GM21528 (cell line): ENCODE measurements around the gene PDZK1.
"Not testable (repeated sequence)": the region's sequence is repeated elsewhere in the genome, so short reads cannot be mapped to it uniquely, and the experiment has no call there.

Source experiments
- ATAC-seq: cut with Tn5 transposase; IDR thresholded peaks from one replicate; pipeline ENCODE4 v1.9.1; 2021; ENCODE audit warnings: mild to moderate bottlenecking, moderate library complexity; ENCODE audit not compliant: unreplicated experiment, low FRiP score

Gene PDZK1

GRCh38 chr1:145707183-145707867 is at the start of gene PDZK1:
TSS of gene PDZK1 (minus strand) at chr1:145707368. CDS start at chr1:145688021, 19,347 bp downstream.
- no peak for ATAC-seq

DNA sequence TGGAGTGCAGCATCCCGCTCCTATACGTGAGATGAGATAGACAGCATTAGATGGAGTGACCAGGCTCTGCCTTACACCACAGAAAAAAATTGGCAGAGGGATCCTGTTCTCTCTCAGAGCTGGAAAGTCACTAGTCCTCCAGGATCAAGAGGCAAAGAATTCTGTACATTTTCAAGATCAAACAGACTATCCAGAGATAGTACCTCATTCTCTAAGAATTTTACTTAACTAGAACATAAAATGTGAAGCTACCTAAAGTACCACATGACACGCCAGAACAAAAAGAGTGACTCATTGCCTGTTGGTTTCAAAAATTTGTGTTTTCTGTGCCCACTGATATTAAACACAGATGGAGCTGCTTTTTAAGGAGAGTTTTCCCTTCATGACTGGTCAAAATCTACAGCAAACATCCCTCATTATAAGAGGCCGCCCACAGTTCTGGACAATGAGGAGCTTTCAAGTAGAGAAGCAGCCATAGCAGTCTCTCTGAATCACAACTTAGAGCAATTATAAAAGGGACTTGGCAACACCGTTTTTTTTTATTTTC is 44.4 kb upstream of the PDZK1 start:
- no peak for ATAC-seq

DNA sequence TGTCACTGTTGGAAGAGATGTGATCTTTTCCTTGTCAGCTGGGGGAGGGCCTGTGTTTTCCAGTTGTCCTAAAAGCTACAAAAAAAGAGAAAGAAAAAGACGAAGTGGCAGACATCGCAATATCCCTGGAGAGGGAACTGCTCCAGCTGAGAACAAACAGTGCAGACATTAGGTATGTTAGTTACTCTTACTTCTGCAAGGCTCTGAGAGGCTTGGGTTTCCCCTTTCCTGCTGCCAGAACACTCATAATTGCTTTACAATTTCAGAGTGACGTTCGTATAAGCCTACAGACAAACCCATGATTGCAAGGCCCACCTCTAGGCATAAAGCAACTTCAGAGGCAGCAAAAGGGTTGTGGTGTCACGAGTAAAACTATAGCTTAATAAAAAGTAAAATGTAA is 43.3 kb upstream of the PDZK1 start:
- no peak for ATAC-seq

GRCh38 chr1:145747398-145748247 is 40.5 kb upstream of the PDZK1 start:
- ATAC-seq: no peak

- ATAC-seq: no peak
Measured at GRCh38 chr1:145740269-145740668, 33.1 kb upstream of the PDZK1 start.

DNA sequence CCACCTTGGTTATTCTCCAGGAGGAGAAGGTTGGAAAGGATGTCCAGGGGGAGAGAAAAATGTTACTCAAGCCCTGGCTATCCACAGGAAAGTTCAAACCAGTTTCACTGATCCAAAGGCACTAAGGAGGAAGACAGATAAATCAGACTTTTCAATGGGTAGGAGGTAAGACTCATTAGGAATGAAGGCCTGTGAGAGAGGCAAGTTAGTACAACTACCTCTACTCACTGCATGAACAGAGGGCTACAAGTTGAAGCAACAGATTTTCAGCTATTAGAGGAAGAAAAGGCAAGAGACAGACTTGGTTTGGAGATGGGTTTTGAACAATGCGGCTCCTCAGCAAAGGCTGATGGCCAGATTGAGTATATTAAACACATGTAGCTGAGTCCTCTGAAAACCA is 29.0 kb upstream of the PDZK1 start:
- ATAC-seq: no peak

GRCh38 chr1:145730900-145731299 is 23.7 kb upstream of the PDZK1 start:
- ATAC-seq: no peak

GRCh38 chr1:145730467-145730866 is 23.3 kb upstream of the PDZK1 start:
- no peak for ATAC-seq

GRCh38 chr1:145729666-145730436 is 22.7 kb upstream of the PDZK1 start:
- ATAC-seq: no peak

DNA sequence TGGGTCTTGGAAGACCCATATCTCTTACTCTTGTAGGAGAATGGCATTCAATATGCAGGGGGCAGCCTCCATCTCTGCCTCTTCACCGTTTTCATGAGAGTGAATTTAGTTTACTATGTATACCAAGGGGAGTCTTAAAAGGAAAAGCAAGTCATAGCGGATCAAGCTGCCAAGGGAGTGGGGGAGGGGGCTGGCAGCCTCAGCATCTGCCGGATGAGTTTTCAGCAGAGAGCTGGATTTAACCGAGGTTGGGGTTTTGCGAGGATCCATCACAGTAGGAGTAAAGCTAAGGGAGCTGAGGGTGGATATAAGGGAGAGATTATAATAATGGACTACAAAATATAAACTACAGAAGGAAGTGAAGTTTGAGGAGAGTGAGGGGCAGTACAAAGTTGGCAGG is 22.0 kb upstream of the PDZK1 start:
- no peak for ATAC-seq

DNA sequence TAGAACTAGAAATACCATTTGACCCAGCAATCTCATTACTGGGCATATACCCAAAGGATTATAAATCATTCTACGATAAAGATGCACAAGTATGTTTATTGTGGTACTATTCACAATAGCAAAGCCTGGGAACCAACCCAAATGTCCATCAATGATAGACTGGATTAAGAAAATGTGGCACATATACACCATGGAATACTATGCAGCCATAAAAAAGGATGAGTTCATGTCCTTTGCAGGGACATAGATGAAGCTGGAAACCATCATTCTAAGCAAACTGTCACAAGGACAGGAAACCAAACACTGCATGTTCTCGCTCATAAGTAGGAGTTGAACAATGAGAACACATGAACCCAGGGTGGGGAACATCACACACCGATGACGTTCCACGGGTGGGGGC is 19.0 kb upstream of the PDZK1 start:
- not testable (repeated sequence) for ATAC-seq

- ATAC-seq: no peak
Measured at GRCh38 chr1:145720878-145721671, 13.9 kb upstream of the PDZK1 start.

GRCh38 chr1:145720556-145720877 is 13.3 kb upstream of the PDZK1 start:
- ATAC-seq: no peak

DNA sequence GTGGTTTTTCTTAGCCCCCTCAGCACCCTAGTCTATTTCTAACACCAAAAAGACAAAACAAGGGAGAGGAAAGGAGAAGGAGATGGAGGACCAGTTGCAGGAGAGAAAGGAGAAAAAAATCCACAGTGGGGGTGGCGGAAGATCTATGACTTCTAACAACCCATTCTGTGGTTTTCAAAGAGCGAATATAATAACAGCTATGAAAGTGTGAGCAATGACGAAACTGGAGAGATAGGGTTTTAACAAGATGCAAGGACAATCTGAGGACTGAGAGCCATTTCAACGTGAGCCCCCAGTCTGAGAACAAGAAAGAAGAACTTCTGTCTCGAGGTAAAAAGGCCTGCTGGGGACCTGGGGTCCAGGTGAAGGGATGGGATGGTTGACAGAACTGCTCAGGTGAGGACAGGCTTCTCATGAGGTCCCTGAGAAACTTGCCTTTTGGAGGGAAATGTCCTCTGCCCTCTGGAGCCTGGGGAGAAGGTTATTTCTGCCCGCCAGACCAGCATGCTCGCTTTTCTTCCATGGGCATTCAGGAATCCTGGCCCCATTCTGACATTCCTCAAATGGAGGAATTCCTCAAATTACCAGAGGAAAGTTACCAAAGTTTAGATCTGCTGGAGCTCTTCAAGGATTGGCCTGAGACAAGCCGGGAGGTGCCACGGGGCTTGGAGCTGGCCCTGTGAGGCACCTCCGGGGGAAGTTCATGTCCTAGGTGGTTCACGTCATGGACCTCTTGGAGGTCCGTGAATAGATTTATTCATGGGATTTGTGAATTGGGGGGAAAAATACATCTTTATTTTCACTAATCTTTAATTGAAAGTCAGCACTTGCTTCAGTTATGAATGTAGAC is 12.3 kb upstream of the PDZK1 start, which contains the start of gene CD160:
Gene CD160, plus strand, starts transcription at position 270 of the 850 bp plus-strand sequence. CDS start 8,829 bp downstream, outside the sequence.
- no peak for ATAC-seq

GRCh38 chr1:145718465-145718864 is 11.3 kb upstream of the PDZK1 start:
- ATAC-seq: not testable (repeated sequence)

- ATAC-seq: no peak
Measured at GRCh38 chr1:145717833-145718232, 10.7 kb upstream of the PDZK1 start.

DNA sequence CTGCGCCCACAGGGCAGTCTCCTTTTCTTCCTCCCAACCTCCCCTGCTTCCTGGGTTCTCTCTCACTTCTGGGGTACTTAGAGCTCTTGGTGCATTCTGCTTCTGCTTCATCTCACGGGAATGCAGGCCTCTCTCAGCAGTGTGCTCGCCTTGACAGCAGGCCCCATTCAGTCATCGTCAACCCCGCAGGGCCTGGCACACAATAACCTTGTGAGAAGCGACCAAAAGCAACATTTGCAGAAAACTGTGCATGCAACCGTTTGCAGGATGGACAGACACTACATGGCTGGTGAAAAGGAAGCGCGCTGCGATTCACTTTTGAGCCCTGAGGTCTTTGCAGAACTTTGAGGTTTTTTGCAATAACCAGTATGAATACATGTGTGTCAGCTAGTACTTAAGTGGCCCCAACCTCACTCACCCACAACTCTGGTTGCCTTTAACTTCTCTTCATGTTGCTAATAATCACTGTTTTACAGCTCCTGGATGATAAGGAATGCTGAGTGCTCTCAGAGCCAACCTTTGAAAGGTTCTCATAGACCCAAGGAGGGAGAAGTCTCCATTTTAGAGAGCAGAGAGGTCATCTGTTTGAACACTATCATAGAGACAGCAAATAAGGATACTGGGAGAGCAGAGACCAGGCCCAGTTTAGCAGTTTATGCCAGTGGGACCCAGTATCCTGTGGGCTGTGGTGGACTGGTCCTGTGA is 9.6 kb upstream of the PDZK1 start:
- no peak for ATAC-seq

- ATAC-seq: no peak
Measured at GRCh38 chr1:145714524-145715111, 7.5 kb upstream of the PDZK1 start.
